LNCAP (cell line): ENCODE data around the gene UAP1L1.

Experiments used
- CTCF ChIP-seq: fragments of 450-650 bp; IDR thresholded peaks from 2 replicates; pipeline ENCODE4 v1.5.1; 2017; ENCODE audit warnings: mild to moderate bottlenecking

The UAP1L1 gene

GRCh38 chr9:137086531-137087408 is 9.5 kb downstream of the UAP1L1 start, which contains the start of gene MAN1B1:
TSS of gene MAN1B1 (plus strand) at chr9:137086985. CDS start at chr9:137087000, 15 bp downstream.
- TF ChIP-seq CTCF, result no peak

GRCh38 chr9:137087409-137087925 is 10.2 kb downstream of the UAP1L1 start:
- TF ChIP-seq CTCF, result no peak

- TF ChIP-seq CTCF, result no peak
Observed at GRCh38 chr9:137088121-137088520, 10.8 kb downstream of the UAP1L1 start.

GRCh38 chr9:137089232-137089947 is 12.1 kb downstream of the UAP1L1 start:
- TF ChIP-seq CTCF, result no peak

GRCh38 chr9:137095664-137096517 is 18.6 kb downstream of the UAP1L1 start:
- no peak for TF ChIP-seq CTCF

GRCh38 chr9:137096785-137097546 is 19.6 kb downstream of the UAP1L1 start:
- no peak for TF ChIP-seq CTCF
